Urinary bladder (tissue), 4 donors: Measurements from ENCODE around the gene ENO3. TPM values are rescaled to one million over a fixed set of nuclear protein-coding genes. Genes with fewer than 3 reads are reported as not detected.

Experiments
- DNase-seq: peaks from one replicate; pipeline ENCODE4 v3.0.0-alpha.2; 2015; ENCODE audit errors: extremely low spot score
- H3K27ac ChIP-seq: one replicate; pipeline ENCODE4 v1.5.1; 2013; ENCODE audit warnings: low read depth, mild to moderate bottlenecking, moderate library complexity
- H3K36me3 ChIP-seq: one replicate; pipeline ENCODE4 v1.6.1; 2013; ENCODE audit warnings: mild to moderate bottlenecking, moderate library complexity; ENCODE audit not compliant: insufficient read depth
- H3K4me1 ChIP-seq: one replicate; pipeline ENCODE4 v1.6.1; 2013; ENCODE audit warnings: mild to moderate bottlenecking, moderate library complexity; ENCODE audit not compliant: insufficient read depth
- H3K4me3 ChIP-seq: one replicate; pipeline ENCODE4 v1.5.1; 2013; ENCODE audit warnings: low read depth, low read length
- WGBS: extraction: QIAGEN DNeasy Blood & Tissue Kit; methylation state at CpG from one replicate; pipeline ENCODE4 v1.1.7; 2013; 5-methylcytosine and 5-hydroxymethylcytosine counted together
- polyA plus RNA-seq: library from polyadenylated mRNA; stranded (reverse); fragments of 200-250 nt; gene quantifications from one replicate; pipeline ENCODE4 v1.2.3, GENCODE V29; 2013
- total RNA-seq: library from RNA; depleted of rRNA; stranded (reverse); fragments of >200 nt; gene quantifications from one replicate; pipeline ENCODE4 v1.2.3, GENCODE V29; 2014
- donor health status: healthy with polysubstance abuse.
- donor health status: healthy.

Gene ENO3
- total and polyA plus RNA-seq, 2 donors: 6.3 to 31.5 TPM

GRCh38 chr17:4949321-4950074 is 1.4 kb upstream of the ENO3 start:
- no peak for DNase-seq
- under 1% methylated on average over 75 of the region's 75 CpGs for WGBS
- H3K36me3 ChIP-seq: no peaks in the 10 kb centered on the region
- peak overlapping the region; percentile 97 for H3K4me3 ChIP-seq
- peak overlapping the region; percentile 99 for H3K27ac ChIP-seq
- no peaks in the 10 kb centered on the region for H3K4me1 ChIP-seq

DNA sequence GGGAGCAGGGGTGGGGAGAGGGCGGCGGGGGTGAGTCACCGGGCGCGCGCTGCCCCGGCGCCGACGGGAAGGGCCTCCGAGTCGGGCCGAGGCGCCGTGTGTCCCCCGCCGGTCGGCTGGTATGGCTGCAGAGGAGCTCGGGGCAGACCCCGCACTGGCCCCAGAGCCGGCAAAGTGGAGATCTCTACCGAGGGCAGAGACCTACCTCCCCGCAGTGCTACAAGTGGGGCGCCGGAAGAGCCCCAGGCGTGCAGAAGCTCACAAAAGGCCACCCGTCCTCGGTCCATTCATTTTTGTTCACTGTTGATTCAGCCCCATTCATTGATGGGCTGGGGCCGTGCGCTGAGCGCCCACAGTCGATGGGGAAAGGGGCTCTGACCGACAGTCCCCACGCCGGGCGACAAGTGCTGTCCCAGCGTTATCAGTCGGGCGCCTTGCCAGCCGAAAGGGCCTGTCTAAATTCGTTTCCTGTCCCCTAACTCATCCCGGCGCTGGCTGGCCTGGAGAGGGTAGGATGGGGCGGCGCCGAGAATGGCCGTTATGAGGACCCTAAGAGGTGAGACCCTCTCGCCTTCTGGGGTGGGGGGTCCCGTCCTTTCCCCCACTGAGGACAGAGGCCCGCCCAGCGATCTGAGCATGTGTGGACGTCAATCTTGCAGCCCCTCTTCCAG is 709 bp upstream of the ENO3 start:
- WGBS: 6% methylated on average over 52 of the region's 52 CpGs
- DNase-seq: no peak
- Histone ChIP-seq H3K36me3 (no peaks in the 10 kb centered on the region), H3K4me1 (no peaks in the 10 kb centered on the region), H3K4me3 (peak overlapping the region; percentile 97), H3K27ac (peak overlapping the region; percentile 70)

- Histone ChIP-seq H3K4me1 (no peaks in the 10 kb centered on the region), H3K36me3 (no peaks in the 10 kb centered on the region), H3K4me3 (no peak overlapping the region), H3K27ac (no peak overlapping the region)
- no peak for DNase-seq
- WGBS: 66% methylated on average over 3 of the region's 3 CpGs
Measured at GRCh38 chr17:4951486-4951885, 567 bp downstream of the ENO3 start.

GRCh38 chr17:4953451-4953961 is 2.6 kb downstream of the ENO3 start:
- 73% methylated on average over 14 of the region's 14 CpGs for WGBS
- H3K4me1 ChIP-seq: no peaks in the 10 kb centered on the region
- DNase-seq: no peak

DNA sequence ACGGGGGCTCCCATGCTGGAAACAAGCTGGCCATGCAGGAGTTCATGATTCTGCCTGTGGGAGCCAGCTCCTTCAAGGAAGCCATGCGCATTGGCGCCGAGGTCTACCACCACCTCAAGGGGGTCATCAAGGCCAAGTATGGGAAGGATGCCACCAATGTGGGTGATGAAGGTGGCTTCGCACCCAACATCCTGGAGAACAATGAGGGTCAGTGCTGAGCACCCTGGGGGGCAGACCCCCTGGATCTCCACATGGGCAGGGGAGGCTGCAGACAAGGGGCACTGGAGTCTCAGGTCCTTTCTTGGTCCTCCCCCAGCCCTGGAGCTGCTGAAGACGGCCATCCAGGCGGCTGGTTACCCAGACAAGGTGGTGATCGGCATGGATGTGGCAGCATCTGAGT is 4.2 kb downstream of the ENO3 start:
- Histone ChIP-seq H3K27ac (no peak overlapping the region), H3K4me3 (no peak overlapping the region), H3K4me1 (no peaks in the 10 kb centered on the region), H3K36me3 (no peaks in the 10 kb centered on the region)
- 95% methylated on average over 8 of the region's 8 CpGs for WGBS
- no peak for DNase-seq

More at GRCh38 chr17:4953451-4953961, 2.6 kb downstream of the ENO3 start:
- Histone ChIP-seq H3K36me3 (no peaks in the 10 kb centered on the region), H3K4me3 (no peak overlapping the region), H3K27ac (no peak overlapping the region)

DNA sequence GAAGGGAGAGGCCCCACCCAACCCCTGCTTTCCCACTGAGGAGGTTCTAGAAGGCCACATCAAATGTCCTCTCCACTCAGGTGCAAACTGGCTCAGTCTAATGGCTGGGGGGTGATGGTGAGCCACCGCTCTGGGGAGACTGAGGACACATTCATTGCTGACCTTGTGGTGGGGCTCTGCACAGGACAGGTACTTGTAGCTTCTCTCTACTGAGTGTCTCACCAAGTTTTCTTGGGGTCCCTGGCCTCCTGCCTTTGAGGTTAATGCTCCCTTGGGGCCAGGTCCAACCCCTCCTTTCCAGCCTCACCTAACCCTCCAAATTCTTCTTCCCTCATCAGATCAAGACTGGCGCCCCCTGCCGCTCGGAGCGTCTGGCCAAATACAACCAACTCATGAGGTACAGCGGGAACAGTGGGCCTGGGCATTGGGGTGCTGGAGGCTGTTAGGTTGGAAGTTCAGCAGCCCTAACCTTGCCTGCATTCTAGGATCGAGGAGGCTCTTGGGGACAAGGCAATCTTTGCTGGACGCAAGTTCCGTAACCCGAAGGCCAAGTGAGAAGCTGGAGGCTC is 5.7 kb downstream of the ENO3 start:
- Histone ChIP-seq H3K4me3 (no peak overlapping the region), H3K36me3 (no peaks in the 10 kb centered on the region), H3K4me1 (no peaks in the 10 kb centered on the region), H3K27ac (no peak overlapping the region)
- DNase-seq: no peak
- WGBS: 74% methylated on average over 10 of the region's 10 CpGs

- 75% methylated on average over 3 of the region's 3 CpGs for WGBS
- no peaks in the 10 kb centered on the region for H3K36me3 ChIP-seq
Measured at GRCh38 chr17:4958102-4958501, 7.2 kb downstream of the ENO3 start.

GRCh38 chr17:4959261-4959965 is 8.5 kb downstream of the ENO3 start:
- DNase-seq: no peak
- Histone ChIP-seq H3K4me3 (no peak overlapping the region), H3K27ac (no peak overlapping the region), H3K4me1 (no peaks in the 10 kb centered on the region), H3K36me3 (no peaks in the 10 kb centered on the region)
- WGBS: 85% methylated on average over 18 of the region's 18 CpGs

More at GRCh38 chr17:4958102-4958501, 7.2 kb downstream of the ENO3 start:
- no peak for DNase-seq
- no peak overlapping the region for H3K27ac ChIP-seq
- no peak overlapping the region for H3K4me3 ChIP-seq
- H3K4me1 ChIP-seq: no peaks in the 10 kb centered on the region

DNA sequence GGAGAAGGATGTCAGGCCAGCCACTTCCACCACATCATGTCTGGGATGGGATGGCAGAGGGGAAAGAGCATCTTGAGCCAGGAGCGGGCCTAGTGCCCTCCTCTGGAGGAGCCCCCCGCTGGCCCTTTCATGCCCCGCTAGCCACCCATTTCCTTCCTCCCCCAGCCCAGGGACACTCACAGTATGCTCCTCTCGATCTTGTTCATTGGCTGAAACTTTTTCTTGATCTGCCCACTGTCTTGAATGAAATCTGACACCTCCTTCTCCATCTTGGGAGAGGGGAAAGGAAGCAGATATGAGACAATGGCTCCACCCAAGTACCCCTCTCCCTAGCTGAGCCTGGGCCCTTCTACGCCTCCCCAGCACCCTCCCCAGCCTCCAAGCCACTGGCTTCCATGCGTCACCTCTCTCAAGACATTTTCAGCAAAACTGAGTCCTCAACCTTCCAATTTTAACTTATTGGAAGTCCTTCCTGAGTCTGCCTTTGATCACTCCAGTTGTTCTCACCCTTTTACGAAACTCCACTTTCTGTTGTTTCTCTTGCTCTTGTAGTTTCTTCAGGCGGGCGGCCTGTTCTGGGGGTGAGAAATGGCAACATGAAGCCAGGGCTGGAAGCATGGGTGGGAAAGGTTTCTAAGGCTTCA is 9.5 kb downstream of the ENO3 start:
- Histone ChIP-seq H3K36me3 (no peaks in the 10 kb centered on the region), H3K4me3 (no peak overlapping the region), H3K27ac (no peak overlapping the region), H3K4me1 (no peaks in the 10 kb centered on the region)
- DNase-seq: no peak
- 85% methylated on average over 9 of the region's 9 CpGs for WGBS

GRCh38 chr17:4965311-4965986 is 14.5 kb downstream of the ENO3 start:
- no peak overlapping the region for H3K27ac ChIP-seq
- no peaks in the 10 kb centered on the region for H3K36me3 ChIP-seq
- no peaks in the 10 kb centered on the region for H3K4me1 ChIP-seq
- DNase-seq: no peak
- WGBS: 96% methylated on average over 15 of the region's 15 CpGs
- H3K4me3 ChIP-seq: no peak overlapping the region

- DNase-seq: peak; percentile 99
- Histone ChIP-seq H3K27ac (peak overlapping the region; percentile 68), H3K4me3 (peak overlapping the region; percentile 50), H3K36me3 (no peaks in the 10 kb centered on the region), H3K4me1 (no peaks in the 10 kb centered on the region)
- under 1% methylated on average over 42 of the region's 42 CpGs for WGBS
Measured at GRCh38 chr17:4966844-4967538, 16.1 kb downstream of the ENO3 start.
